Uterus (tissue), 4 donors: ENCODE measurements around the gene ZNF786. TPM values are rescaled to one million over a fixed set of nuclear protein-coding genes. Genes with fewer than 3 reads are reported as not detected.

Experiments used
- DNase-seq, 2 donors: peaks; one replicate each; pipeline ENCODE4 v3.0.0-alpha.2; 2019 to 2020
- H3K27ac ChIP-seq, 2 donors: fragments of 200-600 bp; sonication (generic); 1 replicate in 1 of 2; 2 replicates in 1 of 2; pipeline ENCODE4 v1.5.1; 2016 to 2018
- H3K27me3 ChIP-seq, 2 donors: fragments of 200-600 bp; sonication (generic); one replicate each; pipeline ENCODE4 v1.5.1; 2018 to 2019; ENCODE audit warnings: control low read depth in 1 of 2
- H3K36me3 ChIP-seq, 2 donors: fragments of 200-600 bp; sonication (generic); one replicate each; pipeline ENCODE4 v1.5.1; 2019; ENCODE audit warnings: control low read depth in 1 of 2
- H3K4me1 ChIP-seq, 2 donors: fragments of 200-600 bp; sonication (generic); one replicate each; pipeline ENCODE4 v1.5.1; 2018 to 2019; ENCODE audit warnings: control low read depth in 1 of 2
- H3K4me3 ChIP-seq, 2 donors: fragments of 200-600 bp; sonication (generic); 1 replicate in 1 of 2; 2 replicates in 1 of 2; pipeline ENCODE4 v1.5.1; 2018 to 2019; ENCODE audit warnings: mild to moderate bottlenecking in 1 of 2
- H3K9me3 ChIP-seq, 2 donors: fragments of 200-600 bp; sonication (generic); one replicate each; pipeline ENCODE4 v1.5.1; 2019; ENCODE audit warnings: control low read depth in 1 of 2
- CTCF ChIP-seq, 4 experiments: fragments of 200-600 bp in 2 of 4; fragments of 450-650 bp in 2 of 4; sonication (generic) in 2 of 4; IDR thresholded peaks; one replicate each; pipeline ENCODE4 v1.5.1; 2016 to 2019; ENCODE audit warnings: antibody characterized with exemption in 4 of 4, mild to moderate bottlenecking in 2 of 4, moderate library complexity in 1 of 4
- POLR2A ChIP-seq, 2 donors: fragments of 450-650 bp; IDR thresholded peaks; one replicate each; pipeline ENCODE4 v1.6.1; 2016; ENCODE audit warnings: antibody characterized with exemption in 2 of 2, mild to moderate bottlenecking in 1 of 2, moderate library complexity in 1 of 2
- intact Hi-C: fragments of 100-400 bp; cut with DNase I; formaldehyde crosslinking; loops from one replicate; pipeline ENCODE4 v1.15.1; 2023; ENCODE audit warnings: low total_unique reads
- small RNA-seq: library from RNA; depleted of rRNA; stranded (forward); fragments of <200 nt; gene quantifications from one replicate; pipeline ENCODE3, GENCODE V24; 2016
- total RNA-seq, 4 donors: library from RNA; depleted of rRNA in 3 of 4; stranded (reverse); fragments of >200 nt in 3 of 4; gene quantifications; one replicate each; pipeline versions ENCODE4 v1.1.0 to v1.2.4, GENCODE V29; 2014 to 2023
- donor health status: DM: yes; HTN: yes; CAD: no.

The ZNF786 gene
- total RNA-seq, 4 donors from 2014 or later, result 3.6 to 13.7 (median 9.7) TPM

GRCh38 chr7:149023662-149024061 lies 66.9 kb downstream of the ZNF786 start:
- TF ChIP-seq CTCF (IDR thresholded peaks at IDR 0.05) (no peak), POLR2A (IDR thresholded peaks at IDR 0.05) (no peak)
- H3K27me3 ChIP-seq, result no peaks in the 10 kb centered on the region
- DNase-seq, result no peak
- no peak overlapping the region for H3K27ac ChIP-seq
- no peaks in the 10 kb centered on the region for H3K36me3 ChIP-seq
- intact Hi-C loops, result no loop called here
- no peaks in the 10 kb centered on the region for H3K4me1 ChIP-seq
- no peak overlapping the region for H3K4me3 ChIP-seq
- no peaks in the 10 kb centered on the region for H3K9me3 ChIP-seq

GRCh38 chr7:149022756-149023360 lies 67.7 kb downstream of the ZNF786 start:
- H3K27me3 ChIP-seq, result no peaks in the 10 kb centered on the region
- no peaks in the 10 kb centered on the region for H3K4me1 ChIP-seq
- no peak overlapping the region for H3K27ac ChIP-seq
- no peak for DNase-seq
- TF ChIP-seq CTCF (IDR thresholded peaks at IDR 0.05) (no peak), POLR2A (IDR thresholded peaks at IDR 0.05) (no peak)
- no peaks in the 10 kb centered on the region for H3K36me3 ChIP-seq
- no peaks in the 10 kb centered on the region for H3K9me3 ChIP-seq
- intact Hi-C loops, result no loop called here
- H3K4me3 ChIP-seq, result no peak overlapping the region

GRCh38 chr7:149021725-149022062 lies 68.8 kb downstream of the ZNF786 start:
- Histone ChIP-seq H3K9me3 (no peaks in the 10 kb centered on the region), H3K4me3 (no peak overlapping the region), H3K27ac (no peak overlapping the region), H3K27me3 (no peaks in the 10 kb centered on the region), H3K36me3 (no peaks in the 10 kb centered on the region), H3K4me1 (no peaks in the 10 kb centered on the region)
- TF ChIP-seq CTCF (IDR thresholded peaks at IDR 0.05) (no peak), POLR2A (IDR thresholded peaks at IDR 0.05) (no peak)
- intact Hi-C loops, result no loop called here
- no peak for DNase-seq

- Histone ChIP-seq H3K9me3 (no peaks in the 10 kb centered on the region), H3K27me3 (no peaks in the 10 kb centered on the region), H3K4me3 (no peak overlapping the region), H3K36me3 (no peaks in the 10 kb centered on the region), H3K4me1 (no peaks in the 10 kb centered on the region), H3K27ac (no peak overlapping the region)
- no peak for TF ChIP-seq POLR2A (IDR thresholded peaks at IDR 0.05)
- TF ChIP-seq CTCF (IDR thresholded peaks at IDR 0.05), result no peak
- DNase-seq, result no peak
- intact Hi-C loops, result no loop called here
Measured at GRCh38 chr7:149020483-149020882, 70.0 kb downstream of the ZNF786 start.

Small RNA genes within 50 kb of the gene (small RNA-seq; reads per million reads assigned to genes)
- gene COX6B1P1 (not detected), gene RN7SL521P (0.67 reads per million, percentile 21 among the genes with 10 or more reads in this experiment), gene RNU6-650P (not detected)

Other genes starting within 250 kb of the ZNF786 start
- gene EZH2, start 206.4 kb downstream of the ZNF786 start, total RNA-seq, result 10 to 100 TPM in 1 of 4 donors, 1 to 10 TPM in 3; 1.2 to 35.3 (median 2.1) TPM
- gene PDIA4, start 62.2 kb downstream of the ZNF786 start, total RNA-seq, result 100 to 1,000 TPM in 1 of 4 donors, 10 to 100 TPM in 3; 34.6 to 169 (median 68.7) TPM
- gene ZNF425, start 35.6 kb upstream of the ZNF786 start, total RNA-seq, result 1 to 10 TPM in 2 of 4 donors, under 1 TPM in 1, not detected in 1; 0.77 to 8.8 (median 4.8) TPM
- gene ZNF398, start 56.7 kb upstream of the ZNF786 start, total RNA-seq, result 10 to 100 TPM in 3 of 4 donors, 1 to 10 TPM in 1; 7.6 to 22.6 (median 16.5) TPM
- 10 to 100 TPM in 3 of 4 donors, 1 to 10 TPM in 1; 3.2 to 36.4 (median 24.1) TPM for gene ZNF282, start 104.8 kb upstream of the ZNF786 start, total RNA-seq
- 10 to 100 TPM in 1 of 4 donors, 1 to 10 TPM in 3; 2.9 to 14.1 (median 7.7) TPM for gene ZNF212, start 148.9 kb upstream of the ZNF786 start, total RNA-seq
- gene ZNF783, start 171.5 kb upstream of the ZNF786 start, total RNA-seq, result 10 to 100 TPM in 3 of 4 donors, 1 to 10 TPM in 1; 2.6 to 26.7 (median 19.3) TPM